ENCODE results near the gene PLVAP.

The PLVAP gene

DNA sequence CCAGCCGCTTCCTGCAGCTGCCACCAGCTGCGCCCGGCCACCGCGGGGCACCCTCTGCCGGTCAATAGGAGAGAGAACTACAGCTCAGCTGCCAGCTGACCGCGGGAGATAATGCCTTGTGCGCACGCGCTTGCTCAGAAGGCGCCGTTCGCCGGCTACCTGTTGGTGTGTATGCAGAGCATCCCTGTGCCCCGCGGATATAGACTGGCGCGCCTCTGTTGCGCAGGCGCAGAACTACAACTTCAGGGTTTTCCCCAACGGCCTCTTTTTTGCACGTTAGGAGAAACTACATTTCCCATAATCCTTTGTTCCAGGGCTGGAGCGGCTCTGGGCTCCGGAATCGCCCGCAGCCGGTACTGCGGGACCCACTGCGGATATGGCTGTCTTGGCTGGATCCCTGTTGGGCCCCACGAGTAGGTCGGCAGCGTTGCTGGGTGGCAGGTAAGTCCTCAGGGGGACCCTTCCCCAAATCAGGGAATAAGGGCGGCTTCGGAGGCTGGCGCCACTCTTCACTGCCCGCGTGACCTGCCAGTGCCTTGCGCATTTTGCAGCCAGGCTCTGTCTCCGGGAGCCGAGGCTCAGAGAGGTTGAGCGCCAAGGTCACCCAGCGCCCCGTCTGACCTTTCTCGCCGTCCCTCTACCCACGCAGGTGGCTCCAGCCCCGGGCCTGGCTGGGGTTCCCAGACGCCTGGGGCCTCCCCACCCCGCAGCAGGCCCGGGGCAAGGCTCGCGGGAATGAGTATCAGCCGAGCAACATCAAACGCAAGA, 71.4 kb downstream of the PLVAP start, which contains the start of gene MRPL34 (continued):
- TF ChIP-seq, protein P1, sequence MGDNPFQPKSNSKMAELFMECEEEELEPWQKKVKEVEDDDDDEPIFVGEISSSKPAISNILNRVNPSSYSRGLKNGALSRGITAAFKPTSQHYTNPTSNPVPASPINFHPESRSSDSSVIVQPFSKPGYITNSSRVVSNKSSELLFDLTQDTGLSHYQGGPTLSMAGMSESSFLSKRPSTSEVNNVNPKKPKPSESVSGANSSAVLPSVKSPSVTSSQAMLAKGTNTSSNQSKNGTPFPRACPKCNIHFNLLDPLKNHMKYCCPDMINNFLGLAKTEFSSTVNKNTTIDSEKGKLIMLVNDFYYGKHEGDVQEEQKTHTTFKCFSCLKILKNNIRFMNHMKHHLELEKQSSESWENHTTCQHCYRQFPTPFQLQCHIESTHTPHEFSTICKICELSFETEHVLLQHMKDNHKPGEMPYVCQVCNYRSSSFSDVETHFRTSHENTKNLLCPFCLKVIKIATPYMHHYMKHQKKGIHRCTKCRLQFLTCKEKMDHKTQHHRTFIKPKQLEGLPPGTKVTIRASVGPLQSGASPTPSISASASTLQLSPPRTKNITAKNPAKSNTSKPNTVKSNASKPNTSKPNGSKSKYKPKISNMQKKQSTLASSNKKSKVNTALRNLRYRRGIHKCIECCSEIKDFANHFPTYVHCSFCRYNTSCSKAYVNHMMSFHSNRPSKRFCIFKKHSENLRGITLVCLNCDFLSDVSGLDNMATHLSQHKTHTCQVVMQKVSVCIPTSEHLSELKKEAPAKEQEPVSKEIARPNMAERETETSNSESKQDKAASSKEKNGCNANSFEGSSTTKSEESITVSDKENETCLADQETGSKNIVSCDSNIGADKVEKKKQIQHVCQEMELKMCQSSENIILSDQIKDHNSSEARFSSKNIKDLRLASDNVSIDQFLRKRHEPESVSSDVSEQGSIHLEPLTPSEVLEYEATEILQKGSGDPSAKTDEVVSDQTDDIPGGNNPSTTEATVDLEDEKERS (tag by site-specific recombination; IDR thresholded peaks at IDR 0.05), result no peak
- no peak for TF ChIP-seq ZNF529 (tag by site-specific recombination; IDR thresholded peaks at IDR 0.05; ENCODE audit: insufficient replicate concordance)
- peak; percentile 61; the same call in 1 of the 2 replicates for TF ChIP-seq ZNF629 (tag by site-specific recombination; IDR thresholded peaks at IDR 0.05)
- TF ChIP-seq ZFP37 (tag by site-specific recombination; IDR thresholded peaks at IDR 0.05), result no peak
- no peak for TF ChIP-seq SALL2 (tag by site-specific recombination; IDR thresholded peaks at IDR 0.05; ENCODE audit: borderline replicate concordance)
- peak; percentile 99 for TF ChIP-seq ZFP69B (tag by site-specific recombination; IDR thresholded peaks at IDR 0.05)
- no peak for TF ChIP-seq ZNF114 (tag by site-specific recombination; IDR thresholded peaks at IDR 0.05)
- TF ChIP-seq, protein P2, sequence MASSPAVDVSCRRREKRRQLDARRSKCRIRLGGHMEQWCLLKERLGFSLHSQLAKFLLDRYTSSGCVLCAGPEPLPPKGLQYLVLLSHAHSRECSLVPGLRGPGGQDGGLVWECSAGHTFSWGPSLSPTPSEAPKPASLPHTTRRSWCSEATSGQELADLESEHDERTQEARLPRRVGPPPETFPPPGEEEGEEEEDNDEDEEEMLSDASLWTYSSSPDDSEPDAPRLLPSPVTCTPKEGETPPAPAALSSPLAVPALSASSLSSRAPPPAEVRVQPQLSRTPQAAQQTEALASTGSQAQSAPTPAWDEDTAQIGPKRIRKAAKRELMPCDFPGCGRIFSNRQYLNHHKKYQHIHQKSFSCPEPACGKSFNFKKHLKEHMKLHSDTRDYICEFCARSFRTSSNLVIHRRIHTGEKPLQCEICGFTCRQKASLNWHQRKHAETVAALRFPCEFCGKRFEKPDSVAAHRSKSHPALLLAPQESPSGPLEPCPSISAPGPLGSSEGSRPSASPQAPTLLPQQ (tag by site-specific recombination; IDR thresholded peaks at IDR 0.05), result peak; percentile 99
- TF ChIP-seq ZNF155 (tag by site-specific recombination; IDR thresholded peaks at IDR 0.05), result no peak
- TF ChIP-seq, protein P3, sequence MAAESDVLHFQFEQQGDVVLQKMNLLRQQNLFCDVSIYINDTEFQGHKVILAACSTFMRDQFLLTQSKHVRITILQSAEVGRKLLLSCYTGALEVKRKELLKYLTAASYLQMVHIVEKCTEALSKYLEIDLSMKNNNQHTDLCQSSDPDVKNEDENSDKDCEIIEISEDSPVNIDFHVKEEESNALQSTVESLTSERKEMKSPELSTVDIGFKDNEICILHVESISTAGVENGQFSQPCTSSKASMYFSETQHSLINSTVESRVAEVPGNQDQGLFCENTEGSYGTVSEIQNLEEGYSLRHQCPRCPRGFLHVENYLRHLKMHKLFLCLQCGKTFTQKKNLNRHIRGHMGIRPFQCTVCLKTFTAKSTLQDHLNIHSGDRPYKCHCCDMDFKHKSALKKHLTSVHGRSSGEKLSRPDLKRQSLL (tag by site-specific recombination; IDR thresholded peaks at IDR 0.05), result peak; percentile 99
- TF ChIP-seq, protein P4, sequence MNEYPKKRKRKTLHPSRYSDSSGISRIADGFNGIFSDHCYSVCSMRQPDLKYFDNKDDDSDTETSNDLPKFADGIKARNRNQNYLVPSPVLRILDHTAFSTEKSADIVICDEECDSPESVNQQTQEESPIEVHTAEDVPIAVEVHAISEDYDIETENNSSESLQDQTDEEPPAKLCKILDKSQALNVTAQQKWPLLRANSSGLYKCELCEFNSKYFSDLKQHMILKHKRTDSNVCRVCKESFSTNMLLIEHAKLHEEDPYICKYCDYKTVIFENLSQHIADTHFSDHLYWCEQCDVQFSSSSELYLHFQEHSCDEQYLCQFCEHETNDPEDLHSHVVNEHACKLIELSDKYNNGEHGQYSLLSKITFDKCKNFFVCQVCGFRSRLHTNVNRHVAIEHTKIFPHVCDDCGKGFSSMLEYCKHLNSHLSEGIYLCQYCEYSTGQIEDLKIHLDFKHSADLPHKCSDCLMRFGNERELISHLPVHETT (tag by site-specific recombination; IDR thresholded peaks at IDR 0.05), result 0 out of 2 replicates have a peak, but pooled peaks have one; percentile 12
- no peak for TF ChIP-seq ZNF521 (tag by site-specific recombination; IDR thresholded peaks at IDR 0.05)
- TF ChIP-seq KLF7 (tag by site-specific recombination; IDR thresholded peaks at IDR 0.05; ENCODE audit: borderline replicate concordance), result no peak
- TF ChIP-seq ZNF354C (tag by site-specific recombination; IDR thresholded peaks at IDR 0.05; ENCODE audit: borderline replicate concordance, low read depth), result no peak
- no peak for TF ChIP-seq SETDB1 (IDR thresholded peaks at IDR 0.05; ENCODE audit: insufficient read length, low read length)
- TF ChIP-seq ZNF843 (tag by site-specific recombination; IDR thresholded peaks at IDR 0.05), result peak; percentile 82; the same call in 1 of the 2 replicates
- no peak; the same call in none of the 2 replicates for TF ChIP-seq SP7 (tag by site-specific recombination; IDR thresholded peaks at IDR 0.05)
- no peak for TF ChIP-seq ZNF677 (tag by site-specific recombination; IDR thresholded peaks at IDR 0.05)
- TF ChIP-seq, protein P5, sequence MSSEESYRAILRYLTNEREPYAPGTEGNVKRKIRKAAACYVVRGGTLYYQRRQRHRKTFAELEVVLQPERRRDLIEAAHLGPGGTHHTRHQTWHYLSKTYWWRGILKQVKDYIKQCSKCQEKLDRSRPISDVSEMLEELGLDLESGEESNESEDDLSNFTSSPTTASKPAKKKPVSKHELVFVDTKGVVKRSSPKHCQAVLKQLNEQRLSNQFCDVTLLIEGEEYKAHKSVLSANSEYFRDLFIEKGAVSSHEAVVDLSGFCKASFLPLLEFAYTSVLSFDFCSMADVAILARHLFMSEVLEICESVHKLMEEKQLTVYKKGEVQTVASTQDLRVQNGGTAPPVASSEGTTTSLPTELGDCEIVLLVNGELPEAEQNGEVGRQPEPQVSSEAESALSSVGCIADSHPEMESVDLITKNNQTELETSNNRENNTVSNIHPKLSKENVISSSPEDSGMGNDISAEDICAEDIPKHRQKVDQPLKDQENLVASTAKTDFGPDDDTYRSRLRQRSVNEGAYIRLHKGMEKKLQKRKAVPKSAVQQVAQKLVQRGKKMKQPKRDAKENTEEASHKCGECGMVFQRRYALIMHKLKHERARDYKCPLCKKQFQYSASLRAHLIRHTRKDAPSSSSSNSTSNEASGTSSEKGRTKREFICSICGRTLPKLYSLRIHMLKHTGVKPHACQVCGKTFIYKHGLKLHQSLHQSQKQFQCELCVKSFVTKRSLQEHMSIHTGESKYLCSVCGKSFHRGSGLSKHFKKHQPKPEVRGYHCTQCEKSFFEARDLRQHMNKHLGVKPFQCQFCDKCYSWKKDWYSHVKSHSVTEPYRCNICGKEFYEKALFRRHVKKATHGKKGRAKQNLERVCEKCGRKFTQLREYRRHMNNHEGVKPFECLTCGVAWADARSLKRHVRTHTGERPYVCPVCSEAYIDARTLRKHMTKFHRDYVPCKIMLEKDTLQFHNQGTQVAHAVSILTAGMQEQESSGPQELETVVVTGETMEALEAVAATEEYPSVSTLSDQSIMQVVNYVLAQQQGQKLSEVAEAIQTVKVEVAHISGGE (tag by site-specific recombination; conservative IDR thresholded peaks at IDR 0.05; ENCODE audit: low read depth), result peak; percentile 56
- no peak; the same call in 1 of the 2 replicates for TF ChIP-seq ZNF394 (tag by site-specific recombination; IDR thresholded peaks at IDR 0.05; ENCODE audit: borderline replicate concordance)
- TF ChIP-seq KLF9 (tag by site-specific recombination; IDR thresholded peaks at IDR 0.05; ENCODE audit: low read depth), result no peak
- no peak for TF ChIP-seq ZNF626 (tag by site-specific recombination; IDR thresholded peaks at IDR 0.05)
- peak; percentile 53 for TF ChIP-seq ZNF341 (tag by site-specific recombination; IDR thresholded peaks at IDR 0.05; ENCODE audit: low read depth)
- TF ChIP-seq GLIS1 (tag by site-specific recombination; IDR thresholded peaks at IDR 0.05), result peak; percentile 97
- TF ChIP-seq KLF1 (tag by site-specific recombination; IDR thresholded peaks at IDR 0.05), result 0 out of 2 replicates have a peak, but pooled peaks have one; percentile 54
- peak; percentile 99 for TF ChIP-seq ZIC2 (tag by site-specific recombination; IDR thresholded peaks at IDR 0.05)

Data from HEK293 (cell line).